GM18907 (cell line): ENCODE data around the gene RAPGEF5.

Experiments used
- ATAC-seq: cut with Tn5 transposase; IDR thresholded peaks from one replicate; pipeline ENCODE4 v1.9.1; 2021; ENCODE audit warnings: mild to moderate bottlenecking, moderate library complexity; ENCODE audit not compliant: unreplicated experiment

RAPGEF5 gene

DNA sequence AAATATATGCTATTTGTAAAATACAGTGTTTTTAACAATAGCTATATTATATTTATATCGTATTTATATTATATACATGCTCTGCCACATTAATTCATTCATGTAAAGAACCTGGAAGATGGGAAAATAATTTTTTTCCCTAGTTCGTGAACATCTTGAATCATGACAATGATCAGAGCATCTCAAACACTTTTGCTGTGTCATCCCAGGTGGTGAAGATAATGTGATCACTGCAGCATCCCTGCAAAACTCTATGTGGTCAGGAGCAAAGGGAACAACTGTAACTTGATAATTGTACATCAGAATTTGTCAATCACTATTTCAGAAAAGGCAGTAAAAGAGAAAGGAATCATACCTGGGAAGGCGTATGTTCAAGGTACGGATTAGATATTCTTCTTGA is 39.3 kb downstream of the RAPGEF5 start:
- no peak for ATAC-seq

DNA sequence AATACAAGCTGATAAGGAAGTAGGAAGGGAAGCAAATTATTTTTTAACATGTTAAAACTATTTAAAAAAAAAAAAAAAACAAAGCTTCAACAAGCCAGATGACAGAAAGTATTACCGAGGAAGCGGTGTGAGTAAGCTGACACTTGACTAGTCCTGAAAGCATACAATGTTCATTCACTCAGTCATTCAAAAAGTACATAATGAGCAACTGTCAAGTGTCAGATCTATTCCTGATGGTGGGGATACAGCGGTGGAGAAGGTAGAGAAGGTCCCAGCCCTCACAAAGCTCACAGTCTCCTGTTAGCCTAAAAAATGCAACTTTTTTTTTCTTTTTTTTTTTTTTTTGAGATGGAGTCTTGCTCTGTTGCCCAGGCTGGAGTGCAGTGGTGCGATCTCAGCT is 40.0 kb downstream of the RAPGEF5 start:
- ATAC-seq, result no peak

GRCh38 chr7:22307816-22308215 is 49.1 kb downstream of the RAPGEF5 start:
- no peak for ATAC-seq

GRCh38 chr7:22305706-22306105 is 51.2 kb downstream of the RAPGEF5 start:
- ATAC-seq, result no peak

GRCh38 chr7:22302951-22303423 is 54.0 kb downstream of the RAPGEF5 start:
- no peak for ATAC-seq

GRCh38 chr7:22302193-22302592 is 54.8 kb downstream of the RAPGEF5 start:
- ATAC-seq, result no peak

DNA sequence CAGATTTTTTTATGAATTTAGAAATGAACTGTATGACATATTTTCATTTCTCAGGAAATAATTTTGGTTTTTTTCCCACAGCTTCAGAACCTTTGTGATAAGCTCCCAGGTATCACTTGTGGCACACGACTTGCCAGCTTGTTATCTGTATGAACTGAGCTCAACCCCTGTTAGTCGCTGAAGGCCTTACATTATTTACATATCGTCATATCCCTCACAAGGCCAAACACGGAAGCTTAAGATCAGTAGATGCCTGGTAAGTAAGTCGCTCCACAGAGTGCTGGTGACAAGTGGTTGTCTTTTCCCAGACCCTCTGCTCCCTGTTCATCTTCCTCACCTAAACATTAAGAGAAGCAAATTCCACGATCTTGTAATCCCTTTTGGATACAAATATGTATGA is 55.2 kb downstream of the RAPGEF5 start:
- no peak for ATAC-seq

GRCh38 chr7:22300839-22301238 is 56.1 kb downstream of the RAPGEF5 start:
- ATAC-seq, result no peak

- no peak for ATAC-seq
These were observed 60.0 kb downstream of the RAPGEF5 start for GRCh38 chr7:22296916-22297315.

GRCh38 chr7:22296265-22296566 is 60.7 kb downstream of the RAPGEF5 start:
- no peak for ATAC-seq

DNA sequence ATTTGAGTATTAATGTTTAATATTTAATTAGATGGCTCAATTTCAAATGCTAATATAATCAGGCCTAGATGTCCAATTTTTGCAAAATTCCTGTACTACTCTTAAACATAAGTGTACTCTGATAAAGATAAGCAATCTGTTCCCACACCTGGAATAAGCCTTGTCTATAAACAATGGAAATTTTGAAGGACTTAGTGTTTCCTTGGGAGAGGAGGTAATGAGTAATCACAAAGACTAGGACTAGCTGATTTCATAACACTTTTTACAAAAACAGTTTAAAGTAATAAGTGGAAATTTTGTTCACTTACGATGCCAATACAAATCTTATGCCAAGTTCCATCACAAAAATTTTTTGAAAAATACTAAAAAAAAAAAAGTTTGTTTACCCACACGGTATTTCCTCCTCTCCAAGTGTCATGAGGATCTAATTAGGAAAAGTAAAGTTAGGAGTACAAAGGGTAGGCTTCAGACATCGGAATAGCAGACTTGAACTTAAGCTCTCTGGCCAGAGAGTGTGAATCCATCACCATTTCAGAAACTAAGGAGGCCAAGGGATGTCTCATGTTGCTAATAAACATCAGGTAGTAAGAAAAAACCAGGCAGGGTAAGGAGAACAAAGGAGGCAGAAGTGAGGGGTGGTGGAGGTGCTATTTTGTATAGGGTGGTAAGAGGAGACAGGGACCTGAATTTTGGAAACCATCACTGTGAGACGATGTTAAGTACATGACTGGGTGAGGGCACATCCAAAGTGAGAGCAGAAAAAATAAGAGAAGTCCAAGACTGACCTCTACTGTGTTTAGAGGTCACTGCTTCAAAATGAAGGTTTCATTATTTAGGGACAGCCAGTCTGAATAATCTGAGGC is 61.3 kb downstream of the RAPGEF5 start:
- no peak for ATAC-seq

DNA sequence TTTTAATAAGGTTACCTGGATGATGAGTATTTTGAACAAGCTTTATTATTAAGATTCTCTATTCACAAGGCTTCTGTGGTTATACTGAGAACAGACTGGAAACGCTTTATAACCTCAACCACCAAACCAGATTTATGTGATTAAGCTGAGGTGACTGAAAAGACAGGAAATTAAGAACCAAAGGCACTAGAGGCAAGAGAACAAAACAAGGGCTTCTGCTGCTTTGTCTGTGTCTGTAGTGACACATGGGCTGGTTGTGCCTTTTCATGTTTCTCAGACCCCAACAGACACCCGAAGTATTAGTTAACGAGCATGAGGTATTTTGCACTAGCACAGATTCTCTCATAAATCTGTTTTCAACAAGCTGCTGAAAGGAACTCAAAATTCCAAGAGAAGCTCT is 64.4 kb downstream of the RAPGEF5 start:
- ATAC-seq, result no peak

DNA sequence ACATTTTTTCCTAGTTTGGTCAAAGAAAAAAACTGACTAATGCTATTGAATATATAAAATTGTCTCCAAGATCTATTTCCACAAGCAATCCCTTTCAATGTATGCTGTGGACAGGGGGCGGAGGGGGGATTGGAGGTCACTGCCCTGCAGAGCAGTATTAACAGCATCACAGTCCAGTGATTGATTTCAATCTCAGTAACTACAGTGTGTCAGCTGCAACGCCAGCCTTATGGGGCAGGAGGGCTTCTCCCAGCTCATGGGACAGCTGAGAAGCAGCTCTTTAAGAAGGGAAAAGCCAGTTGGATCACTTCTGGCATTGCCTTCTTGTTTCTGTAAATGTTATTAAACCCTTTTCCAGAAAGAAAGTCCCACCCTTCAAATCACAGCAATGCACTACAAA is 65.0 kb downstream of the RAPGEF5 start:
- no peak for ATAC-seq

- no peak for ATAC-seq
These were observed 68.8 kb downstream of the RAPGEF5 start for GRCh38 chr7:22288202-22288601.

GRCh38 chr7:22287412-22287811 is 69.5 kb downstream of the RAPGEF5 start:
- ATAC-seq, result no peak

- ATAC-seq, result no peak
These were observed 70.5 kb downstream of the RAPGEF5 start for GRCh38 chr7:22286436-22286835.

GRCh38 chr7:22281481-22281880 is 75.5 kb downstream of the RAPGEF5 start:
- ATAC-seq, result no peak

GRCh38 chr7:22280031-22280430 is 76.9 kb downstream of the RAPGEF5 start:
- no peak for ATAC-seq

DNA sequence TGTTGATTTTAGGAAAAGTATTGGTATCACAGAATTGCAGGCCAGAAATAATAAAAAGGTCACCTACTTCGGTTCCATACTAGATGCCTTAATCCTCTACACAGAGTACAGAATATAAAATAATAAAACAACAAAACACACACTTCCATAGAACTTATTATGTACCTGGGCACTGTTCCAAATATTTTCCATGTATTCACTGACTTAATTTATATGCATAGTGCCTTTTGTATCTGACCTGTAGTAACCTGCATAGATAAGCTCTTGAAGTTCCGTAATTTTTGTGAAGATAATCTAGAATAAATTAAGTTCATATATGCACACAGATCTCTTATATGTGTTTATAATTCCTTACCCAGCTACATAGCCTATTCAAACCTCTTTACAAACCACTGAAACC is 78.3 kb downstream of the RAPGEF5 start:
- ATAC-seq, result no peak

GRCh38 chr7:22277375-22277774 is 79.6 kb downstream of the RAPGEF5 start:
- no peak for ATAC-seq

- no peak for ATAC-seq
These were observed 81.3 kb downstream of the RAPGEF5 start for GRCh38 chr7:22275661-22276060.

GRCh38 chr7:22271311-22271710 is 85.6 kb downstream of the RAPGEF5 start:
- ATAC-seq, result no peak

GRCh38 chr7:22270371-22270770 is 86.6 kb downstream of the RAPGEF5 start:
- ATAC-seq, result no peak
